ENCODE results near the gene SERINC2. TPM values are rescaled to one million over a fixed set of nuclear protein-coding genes. Genes with fewer than 3 reads are reported as not detected.

SERINC2 gene
- total and polyA plus RNA-seq, 10 of the 15 experiments (the other 5 are each of a cell fraction or from before 2014, with no cell fraction given), result 0.02 to 9.4 (median 0.50) TPM

GRCh38 chr1:31445951-31446350 is 32.9 kb downstream of the SERINC2 start (continued):
- TF ChIP-seq CBX5 (IDR thresholded peaks at IDR 0.05; ENCODE audit: low read depth), result no peak
- TF ChIP-seq TBL1XR1 (IDR thresholded peaks at IDR 0.05; ENCODE audit: low read depth, low read length), result no peak
- no peak for TF ChIP-seq BCLAF1 (IDR thresholded peaks at IDR 0.05)
- TF ChIP-seq, protein P1, sequence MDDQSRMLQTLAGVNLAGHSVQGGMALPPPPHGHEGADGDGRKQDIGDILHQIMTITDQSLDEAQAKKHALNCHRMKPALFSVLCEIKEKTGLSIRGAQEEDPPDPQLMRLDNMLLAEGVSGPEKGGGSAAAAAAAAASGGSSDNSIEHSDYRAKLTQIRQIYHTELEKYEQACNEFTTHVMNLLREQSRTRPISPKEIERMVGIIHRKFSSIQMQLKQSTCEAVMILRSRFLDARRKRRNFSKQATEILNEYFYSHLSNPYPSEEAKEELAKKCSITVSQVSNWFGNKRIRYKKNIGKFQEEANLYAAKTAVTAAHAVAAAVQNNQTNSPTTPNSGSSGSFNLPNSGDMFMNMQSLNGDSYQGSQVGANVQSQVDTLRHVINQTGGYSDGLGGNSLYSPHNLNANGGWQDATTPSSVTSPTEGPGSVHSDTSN (IDR thresholded peaks at IDR 0.05; ENCODE audit: insufficient replicate concordance, low read depth, low read length), result no peak
- TF ChIP-seq DPF2 (IDR thresholded peaks at IDR 0.05), result no peak
- TF ChIP-seq RUNX3 (IDR thresholded peaks at IDR 0.05; ENCODE audit: low read length), result no peak
- no peak for TF ChIP-seq TARDBP (IDR thresholded peaks at IDR 0.05; ENCODE audit: borderline replicate concordance)
- no peak for TF ChIP-seq BCL3 (IDR thresholded peaks at IDR 0.05; ENCODE audit: borderline replicate concordance, insufficient read depth, low read depth, low read length, poor library complexity, severe bottlenecking)
- no peak for TF ChIP-seq USF1 (IDR thresholded peaks at IDR 0.05; ENCODE audit: borderline replicate concordance, extremely low read length, insufficient read depth, low read depth, low read length)
- no peak for TF ChIP-seq KLF5 (IDR thresholded peaks at IDR 0.05; ENCODE audit: partially characterized antibody)
